Sigmoid colon (tissue), 7 donors: ENCODE data around the gene CD226. TPM values are rescaled to one million over a fixed set of nuclear protein-coding genes. Genes with fewer than 3 reads are reported as not detected.

Experiments used
- DNase-seq: peaks from one replicate; pipeline ENCODE4 v3.0.0-alpha.2; 2019
- H3K27ac ChIP-seq, 4 donors: fragments of 200-600 bp; sonication (generic); one replicate each; pipeline ENCODE4 v1.5.1; 2016 to 2019; ENCODE audit warnings: mild to moderate bottlenecking in 1 of 4
- H3K27me3 ChIP-seq, 3 donors: fragments of 200-600 bp; sonication (generic); one replicate each; pipeline ENCODE4 v1.5.1; 2019; ENCODE audit warnings: mild to moderate bottlenecking in 1 of 3
- H3K36me3 ChIP-seq, 4 donors: fragments of 200-600 bp; sonication (generic); one replicate each; pipeline ENCODE4 v1.5.1; 2016 to 2019
- H3K4me1 ChIP-seq, 4 donors: fragments of 200-600 bp; sonication (generic); one replicate each; pipeline ENCODE4 v1.5.1; 2017 to 2019
- H3K4me3 ChIP-seq, 4 donors: fragments of 200-600 bp; sonication (generic); one replicate each; pipeline ENCODE4 v1.5.1; 2017 to 2019; ENCODE audit warnings: mild to moderate bottlenecking in 2 of 4, moderate library complexity in 1 of 4
- H3K9me3 ChIP-seq, 4 donors: fragments of 200-600 bp in 3 of 4; sonication (generic) in 3 of 4; one replicate each; pipeline versions ENCODE4 v1.5.1 to v1.6.1; 2013 to 2019
- EP300 ChIP-seq, 4 donors: sonication (generic); formaldehyde crosslinking; IDR thresholded peaks; one replicate each; pipeline ENCODE4 v1.6.1; 2017; ENCODE audit warnings: antibody characterized with exemption in 4 of 4
- POLR2A ChIP-seq, 2 donors: fragments of 450-650 bp; IDR thresholded peaks; one replicate each; pipeline ENCODE4 v1.6.1; 2016; ENCODE audit warnings: antibody characterized with exemption in 2 of 2, mild to moderate bottlenecking in 2 of 2, moderate library complexity in 2 of 2
- POLR2AphosphoS5 ChIP-seq, 4 donors: sonication (generic); formaldehyde crosslinking; IDR thresholded peaks; one replicate each; pipeline ENCODE4 v1.6.1; 2017; ENCODE audit warnings: antibody characterized with exemption in 4 of 4
- WGBS, 2 donors: extraction: QIAGEN DNeasy Blood & Tissue Kit; methylation state at CpG; one replicate each; pipeline ENCODE4 v1.1.7; 2013; 5-methylcytosine and 5-hydroxymethylcytosine counted together
- intact Hi-C: fragments of 100-400 bp; cut with DNase I; formaldehyde crosslinking; loops from one replicate; pipeline ENCODE4 v1.15.1; 2023
- polyA plus RNA-seq, 3 donors: library from polyadenylated mRNA; stranded (reverse); fragments of 200-250 nt; gene quantifications; one replicate each; pipeline ENCODE4 v1.2.3, GENCODE V29; 2013
- total RNA-seq, 4 donors: library from RNA; depleted of rRNA; stranded (reverse); fragments of >200 nt; gene quantifications; one replicate each; pipeline ENCODE4 v1.1.0, GENCODE V29; 2016
- TF ChIP-seq, protein P1 (sequence below), 4 experiments: fragments of 450-650 bp in 3 of 4; fragments of 200-600 bp in 1 of 4; IDR thresholded peaks; one replicate each; pipeline ENCODE4 v1.5.1; 2016 to 2019; ENCODE audit warnings: antibody characterized with exemption in 4 of 4, mild to moderate bottlenecking in 3 of 4, moderate library complexity in 2 of 4
- donor health status: healthy with polysubstance abuse.
- donor health status: Bipolar disorder and iron deficiency.
- donor health status: healthy.

The CD226 gene
- total and polyA plus RNA-seq, 7 donors, result under 0.01 to 2.4 (median 0.55) TPM

- DNase-seq, result no peak
- Histone ChIP-seq H3K27ac (no peak overlapping the region), H3K27me3 (no peaks in the 10 kb centered on the region), H3K4me1 (no peaks in the 10 kb centered on the region), H3K4me3 (no peak overlapping the region), H3K36me3 (no peaks in the 10 kb centered on the region), H3K9me3 (no peaks in the 10 kb centered on the region)
- intact Hi-C loops, result no loop called here
- 62 to 71% methylated on average over 7 of the region's 7 CpGs for WGBS, 2 donors
- TF ChIP-seq, protein P1, sequence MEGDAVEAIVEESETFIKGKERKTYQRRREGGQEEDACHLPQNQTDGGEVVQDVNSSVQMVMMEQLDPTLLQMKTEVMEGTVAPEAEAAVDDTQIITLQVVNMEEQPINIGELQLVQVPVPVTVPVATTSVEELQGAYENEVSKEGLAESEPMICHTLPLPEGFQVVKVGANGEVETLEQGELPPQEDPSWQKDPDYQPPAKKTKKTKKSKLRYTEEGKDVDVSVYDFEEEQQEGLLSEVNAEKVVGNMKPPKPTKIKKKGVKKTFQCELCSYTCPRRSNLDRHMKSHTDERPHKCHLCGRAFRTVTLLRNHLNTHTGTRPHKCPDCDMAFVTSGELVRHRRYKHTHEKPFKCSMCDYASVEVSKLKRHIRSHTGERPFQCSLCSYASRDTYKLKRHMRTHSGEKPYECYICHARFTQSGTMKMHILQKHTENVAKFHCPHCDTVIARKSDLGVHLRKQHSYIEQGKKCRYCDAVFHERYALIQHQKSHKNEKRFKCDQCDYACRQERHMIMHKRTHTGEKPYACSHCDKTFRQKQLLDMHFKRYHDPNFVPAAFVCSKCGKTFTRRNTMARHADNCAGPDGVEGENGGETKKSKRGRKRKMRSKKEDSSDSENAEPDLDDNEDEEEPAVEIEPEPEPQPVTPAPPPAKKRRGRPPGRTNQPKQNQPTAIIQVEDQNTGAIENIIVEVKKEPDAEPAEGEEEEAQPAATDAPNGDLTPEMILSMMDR (IDR thresholded peaks at IDR 0.05), result no peak
- TF ChIP-seq POLR2AphosphoS5 (IDR thresholded peaks at IDR 0.05) (no peak), EP300 (IDR thresholded peaks at IDR 0.05) (no peak), POLR2A (IDR thresholded peaks at IDR 0.05) (no peak)
These were observed 50.1 kb downstream of the CD226 start for GRCh38 chr18:69897397-69898108.

DNA sequence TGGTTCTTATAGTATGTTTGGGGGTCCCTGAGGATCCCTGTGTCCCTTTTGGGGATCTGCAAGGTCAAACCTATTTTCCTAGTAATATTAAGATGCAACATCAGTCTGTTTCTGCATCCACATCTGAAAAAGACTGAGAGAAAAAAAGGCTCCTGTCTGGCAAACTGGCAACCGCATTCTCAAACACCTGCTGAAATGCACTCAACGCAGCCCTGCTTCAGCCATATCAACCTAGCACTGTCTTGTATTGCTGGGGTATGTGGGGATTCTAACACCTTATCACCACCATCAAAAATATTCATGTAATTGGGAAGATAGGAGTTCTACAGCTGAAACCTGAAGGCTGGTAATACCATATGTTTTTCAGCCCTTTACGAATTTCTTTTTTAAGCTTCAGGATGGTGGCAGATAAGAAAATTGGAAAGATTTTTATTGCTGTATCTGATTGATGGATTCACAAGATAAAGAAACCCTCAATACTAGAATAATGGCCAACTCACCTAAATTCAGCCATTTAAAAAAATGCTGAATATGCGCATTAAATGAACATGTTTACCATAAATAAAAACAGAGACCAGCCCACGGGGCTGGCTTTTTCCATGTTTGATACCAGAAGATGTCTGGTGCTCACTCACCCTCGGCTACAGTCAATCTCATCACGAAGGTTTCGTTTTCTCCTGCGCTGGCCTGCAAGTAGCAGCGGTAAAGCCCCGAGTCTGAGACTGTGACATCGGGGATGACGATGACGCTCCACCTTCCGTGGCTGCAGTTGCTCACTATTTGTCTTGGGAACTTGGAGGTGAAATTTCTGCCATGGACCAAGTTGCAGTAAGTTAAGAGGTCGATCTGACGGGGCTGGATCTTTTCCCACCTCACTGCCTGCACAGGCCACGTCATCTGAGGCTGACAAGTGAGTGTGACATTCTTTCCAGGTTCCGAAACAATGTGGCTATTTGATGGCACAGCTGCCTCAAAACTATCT lies 52.3 kb downstream of the CD226 start:
- Histone ChIP-seq H3K27me3 (no peaks in the 10 kb centered on the region), H3K27ac (no peak overlapping the region), H3K4me1 (no peaks in the 10 kb centered on the region), H3K36me3 (no peaks in the 10 kb centered on the region), H3K4me3 (no peak overlapping the region), H3K9me3 (no peaks in the 10 kb centered on the region)
- DNase-seq, result no peak
- intact Hi-C loops, result no loop called here
- TF ChIP-seq EP300 (IDR thresholded peaks at IDR 0.05) (no peak), POLR2A (IDR thresholded peaks at IDR 0.05) (no peak), POLR2AphosphoS5 (IDR thresholded peaks at IDR 0.05) (no peak)
- TF ChIP-seq, protein P1 (IDR thresholded peaks at IDR 0.05), result no peak
- WGBS, 2 donors, result 89 to 90% methylated on average over 19 of the region's 19 CpGs

DNA sequence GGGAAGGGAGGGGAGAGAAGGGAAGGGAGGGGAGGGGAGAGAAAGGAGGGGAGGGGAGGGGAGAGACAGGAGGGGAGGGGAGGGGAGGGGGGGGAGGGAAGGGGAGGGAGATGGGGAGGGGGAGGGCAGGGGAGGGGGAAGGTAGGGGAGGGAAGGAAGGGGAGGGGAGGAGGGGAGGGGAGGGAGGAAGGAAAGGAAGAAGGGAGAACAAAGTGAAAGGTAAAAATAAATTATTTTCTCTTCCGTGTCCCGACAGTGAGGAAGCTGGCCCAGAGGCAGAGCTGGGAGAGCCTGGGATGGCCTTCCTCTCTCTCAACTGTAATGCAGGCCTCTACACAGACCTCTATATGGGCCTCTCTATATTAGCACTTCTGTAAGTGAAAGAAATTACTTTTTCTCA lies 53.2 kb downstream of the CD226 start:
- H3K9me3 ChIP-seq, result no peaks in the 10 kb centered on the region
- no peaks in the 10 kb centered on the region for H3K36me3 ChIP-seq
- no peak for DNase-seq
- H3K27ac ChIP-seq, result no peak overlapping the region
- H3K4me3 ChIP-seq, result no peak overlapping the region
- no peaks in the 10 kb centered on the region for H3K4me1 ChIP-seq
- H3K27me3 ChIP-seq, result no peaks in the 10 kb centered on the region
- WGBS, 2 donors, result 88 to 91% methylated on average over 2 of the region's 2 CpGs
- TF ChIP-seq, protein P1 (IDR thresholded peaks at IDR 0.05), result no peak
- TF ChIP-seq POLR2AphosphoS5 (IDR thresholded peaks at IDR 0.05), result no peak
- no peak for TF ChIP-seq POLR2A (IDR thresholded peaks at IDR 0.05)
- TF ChIP-seq EP300 (IDR thresholded peaks at IDR 0.05), result no peak
- intact Hi-C loops, result no loop called here

- WGBS, 2 donors, result 81 to 90% methylated on average over 1 of the region's 1 CpG
- H3K36me3 ChIP-seq, result no peaks in the 10 kb centered on the region
- no peaks in the 10 kb centered on the region for H3K4me1 ChIP-seq
- TF ChIP-seq POLR2A (IDR thresholded peaks at IDR 0.05), result no peak
- no peak for TF ChIP-seq EP300 (IDR thresholded peaks at IDR 0.05)
- TF ChIP-seq, protein P1 (IDR thresholded peaks at IDR 0.05), result no peak
- TF ChIP-seq POLR2AphosphoS5 (IDR thresholded peaks at IDR 0.05), result no peak
- no peak overlapping the region for H3K4me3 ChIP-seq
- H3K27ac ChIP-seq, result no peak overlapping the region
- DNase-seq, result no peak
- intact Hi-C loops, result no loop called here
- H3K9me3 ChIP-seq, result no peaks in the 10 kb centered on the region
- no peaks in the 10 kb centered on the region for H3K27me3 ChIP-seq
These were observed 57.1 kb downstream of the CD226 start for GRCh38 chr18:69890558-69890957.
